GM23338 (cell line): ENCODE measurements around the gene PTBP2. TPM values are rescaled to one million over a fixed set of nuclear protein-coding genes. Genes with fewer than 3 reads are reported as not detected.
A peak's percentile ranks its signal among the peaks of the same experiment; 100 is the strongest.

Experiments
- ATAC-seq: fragments of 200-7000 bp; cut with Tn5 transposase; 3 replicates; pipeline ENCODE4 v1.9.1; 2020
- DNase-seq: peaks from one replicate; pipeline ENCODE4 v3.0.0-alpha.2; 2015; ENCODE audit warnings: low spot score
- H2AFZ ChIP-seq: fragments of 200-600 bp; sonication (generic); 2 replicates; pipeline ENCODE4 v1.8.0; 2016; ENCODE audit warnings: antibody characterized with exemption, mild to moderate bottlenecking, moderate library complexity
- H3F3A ChIP-seq: fragments of 200-600 bp; sonication (generic); replicated peaks from 2 replicates; pipeline ENCODE4 v1.8.0; 2017; ENCODE audit warnings: antibody characterized with exemption, mixed run types, low read depth
- H3K27ac ChIP-seq: fragments of 200-600 bp; sonication (generic); 2 replicates; pipeline ENCODE4 v1.6.1; 2016; ENCODE audit warnings: low read depth
- H3K27me3 ChIP-seq: fragments of 200-600 bp; sonication (generic); 2 replicates; pipeline ENCODE4 v1.8.0; 2016; ENCODE audit warnings: mild to moderate bottlenecking, mixed run types, moderate library complexity; ENCODE audit not compliant: insufficient read depth
- H3K36me3 ChIP-seq: fragments of 200-600 bp; sonication (generic); 2 replicates; pipeline ENCODE4 v1.8.0; 2016; ENCODE audit warnings: mild to moderate bottlenecking; ENCODE audit not compliant: insufficient read depth
- H3K4me1 ChIP-seq: fragments of 200-600 bp; sonication (generic); 2 replicates; pipeline ENCODE4 v1.8.0; 2016; ENCODE audit warnings: mild to moderate bottlenecking, moderate library complexity; ENCODE audit not compliant: insufficient read depth
- H3K4me2 ChIP-seq: fragments of 200-600 bp; sonication (generic); 2 replicates; pipeline ENCODE4 v1.7.1; 2017; ENCODE audit warnings: mixed run types
- H3K4me3 ChIP-seq: fragments of 200-600 bp; sonication (generic); 2 replicates; pipeline ENCODE4 v1.6.1; 2016; ENCODE audit warnings: mixed run types
- H3K79me2 ChIP-seq: fragments of 200-600 bp; sonication (generic); replicated peaks from 2 replicates; pipeline ENCODE4 v1.8.0; 2017; ENCODE audit warnings: mild to moderate bottlenecking; ENCODE audit not compliant: insufficient read depth
- H3K9me2 ChIP-seq: fragments of 200-600 bp; sonication (generic); 2 replicates; pipeline ENCODE4 v1.8.0; 2017; ENCODE audit not compliant: insufficient read depth
- H4K20me1 ChIP-seq: fragments of 200-600 bp; sonication (generic); replicated peaks from 2 replicates; pipeline ENCODE4 v1.8.0; 2017; ENCODE audit warnings: mild to moderate bottlenecking; ENCODE audit not compliant: insufficient read depth
- H3K27ac Mint-ChIP-seq: 2 replicates; pipeline ENCODE4 v1.8.0; 2020; ENCODE audit warnings: inconsistent platforms, mild to moderate bottlenecking, moderate library complexity, mixed read lengths
- H3K27me3 Mint-ChIP-seq: 3 replicates; pipeline ENCODE4 v1.8.0; 2022; ENCODE audit warnings: low read depth, mild to moderate bottlenecking, moderate library complexity, mixed read lengths, inconsistent platforms; ENCODE audit not compliant: insufficient read depth, poor library complexity
- H3K36me3 Mint-ChIP-seq: 3 replicates; pipeline ENCODE4 v1.8.0; 2021; ENCODE audit warnings: low read depth, mild to moderate bottlenecking, inconsistent platforms, moderate library complexity, mixed read lengths
- H3K4me1 Mint-ChIP-seq: 3 replicates; pipeline ENCODE4 v1.8.0; 2020; ENCODE audit warnings: mild to moderate bottlenecking, inconsistent platforms, mixed read lengths
- H3K4me3 Mint-ChIP-seq: 3 replicates; pipeline ENCODE4 v1.8.0; 2021; ENCODE audit warnings: moderate library complexity, mild to moderate bottlenecking, inconsistent platforms, mixed read lengths
- H3K9me3 Mint-ChIP-seq: 3 replicates; pipeline ENCODE4 v1.8.0; 2020; ENCODE audit warnings: moderate library complexity, mild to moderate bottlenecking, inconsistent platforms, mixed read lengths
- CREB1 ChIP-seq: fragments of 250-450 bp; sonication (Bioruptor Pico); IDR thresholded peaks from 2 replicates; pipeline ENCODE4 v1.5.0; 2020; ENCODE audit warnings: low read depth, mild to moderate bottlenecking, moderate library complexity
- CTCF ChIP-seq, 2 experiments: fragments of 200-600 bp in 1 of 2; sonication (generic) in 1 of 2; conservative IDR thresholded peaks; 2 replicates each; pipeline versions ENCODE4 v1.5.1 to v1.6.1; 2016 to 2017; ENCODE audit warnings: antibody characterized with exemption in 2 of 2, low read depth in 2 of 2, mild to moderate bottlenecking in 2 of 2, moderate library complexity in 1 of 2
- ETS1 ChIP-seq: IDR thresholded peaks from 2 replicates; pipeline ENCODE4 v1.6.1; 2016; ENCODE audit warnings: antibody characterized with exemption
- EZH2 ChIP-seq: fragments of 200-600 bp; sonication (generic); IDR thresholded peaks from one replicate; pipeline ENCODE4 v1.8.0; 2017; ENCODE audit warnings: antibody characterized with exemption, mild to moderate bottlenecking, low read depth; ENCODE audit not compliant: unreplicated experiment
- EZH2phosphoT487 ChIP-seq: fragments of 200-600 bp; sonication (generic); IDR thresholded peaks from one replicate; pipeline ENCODE4 v1.8.1; 2018; ENCODE audit warnings: antibody characterized with exemption; ENCODE audit not compliant: unreplicated experiment
- JUNB ChIP-seq: IDR thresholded peaks from one replicate; pipeline ENCODE4 v1.6.1; 2016; ENCODE audit warnings: antibody characterized with exemption; ENCODE audit not compliant: unreplicated experiment
- NANOG ChIP-seq: IDR thresholded peaks from 2 replicates; pipeline ENCODE4 v1.6.1; 2016; ENCODE audit warnings: antibody characterized with exemption, borderline replicate concordance
- POLR2AphosphoS5 ChIP-seq: IDR thresholded peaks from 2 replicates; pipeline ENCODE4 v1.6.1; 2016; ENCODE audit warnings: antibody characterized with exemption, low read depth
- REST ChIP-seq: IDR thresholded peaks from one replicate; pipeline ENCODE4 v1.6.1; 2018; ENCODE audit warnings: antibody characterized with exemption; ENCODE audit not compliant: unreplicated experiment
- STAT1 ChIP-seq: IDR thresholded peaks from one replicate; pipeline ENCODE4 v1.6.1; 2016; ENCODE audit warnings: antibody characterized with exemption; ENCODE audit not compliant: unreplicated experiment
- ZNF114 ChIP-seq: fragments of 250-450 bp; sonication (Bioruptor Pico); IDR thresholded peaks from 2 replicates; pipeline ENCODE4 v1.5.0; 2020; ENCODE audit warnings: mild to moderate bottlenecking, moderate library complexity
- ZNF331 ChIP-seq: fragments of 250-450 bp; sonication (Bioruptor Pico); IDR thresholded peaks from 2 replicates; pipeline ENCODE4 v1.5.0; 2020; ENCODE audit warnings: low read depth, mild to moderate bottlenecking, moderate library complexity
- ZNF462 ChIP-seq: fragments of 250-450 bp; sonication (Bioruptor Pico); IDR thresholded peaks from 2 replicates; pipeline ENCODE4 v1.5.0; 2020; ENCODE audit warnings: mild to moderate bottlenecking, moderate library complexity
- polyA plus RNA-seq: library from polyadenylated mRNA; unstranded; fragments of >200 nt; fragmentation: Nextera tagmentation; extraction: Ambion mirVana; gene quantifications from 2 replicates; pipeline ENCODE4 v1.2.1, GENCODE V29; 2016
- total RNA-seq: library from RNA; depleted of rRNA; stranded (reverse); fragments of >200 nt; shearing (Covaris generic); gene quantifications from 2 replicates; pipeline ENCODE4 v1.2.3, GENCODE V29; 2014

The PTBP2 gene
- total and polyA plus RNA-seq, 2 experiments from 2014 or later: 50.2 to 108 TPM

- H3F3A ChIP-seq: no peaks in the 10 kb centered on the region
- no peaks in the 10 kb centered on the region; the same call in 1 of the 2 replicates for H4K20me1 ChIP-seq
- peaks cover 14% of the 10 kb centered on the region for H3K79me2 ChIP-seq
- H3K4me3 Mint-ChIP-seq: no peak overlapping the region
- H3K27me3 Mint-ChIP-seq: no peaks in the 10 kb centered on the region
- H3K4me1 Mint-ChIP-seq: no peaks in the 10 kb centered on the region
- no peak for DNase-seq
- no peak overlapping the region for H3K27ac Mint-ChIP-seq
- H3K36me3 ChIP-seq: peaks cover 43% of the 10 kb centered on the region; the same call in 1 of the 2 replicates
- TF ChIP-seq CREB1 (no peak), ETS1 (no peak), NANOG (no peak), EZH2phosphoT487 (no peak), ZNF462 (CRISPR knock-in tag) (no peak), REST (no peak), STAT1 (no peak), ZNF331 (CRISPR knock-in tag) (no peak), POLR2AphosphoS5 (no peak), CTCF (conservative IDR thresholded peaks at IDR 0.05; ENCODE audit: low read depth in 2 of 2) (no peak), ZNF114 (CRISPR knock-in tag) (no peak), JUNB (no peak), EZH2 (no peak)
- no peaks in the 10 kb centered on the region for H3K9me2 ChIP-seq
- H3K27me3 ChIP-seq: no peaks in the 10 kb centered on the region
- H3K9me3 Mint-ChIP-seq: no peaks in the 10 kb centered on the region
- ATAC-seq: no peak
- H3K36me3 Mint-ChIP-seq: peaks cover 47% of the 10 kb centered on the region
- H2AFZ ChIP-seq: no peak overlapping the region
- no peak overlapping the region for H3K4me2 ChIP-seq
- H3K27ac ChIP-seq: 0 out of 2 replicates have a peak overlapping the region, but pooled peaks have one; percentile 29
- H3K4me1 ChIP-seq: no peaks in the 10 kb centered on the region
- no peak overlapping the region for H3K4me3 ChIP-seq
These were observed 61.3 kb downstream of the PTBP2 start for GRCh38 chr1:96782856-96783255.
